NCI-H2171 treated with DMSO at 0.1 percent for 48 hours (cell line): ENCODE measurements around the gene HMCN1.

Source experiments
- DNase-seq: peaks from one replicate; lab custom pipeline; 2025; lab: John Stamatoyannopoulos, UW

HMCN1 gene

DNA sequence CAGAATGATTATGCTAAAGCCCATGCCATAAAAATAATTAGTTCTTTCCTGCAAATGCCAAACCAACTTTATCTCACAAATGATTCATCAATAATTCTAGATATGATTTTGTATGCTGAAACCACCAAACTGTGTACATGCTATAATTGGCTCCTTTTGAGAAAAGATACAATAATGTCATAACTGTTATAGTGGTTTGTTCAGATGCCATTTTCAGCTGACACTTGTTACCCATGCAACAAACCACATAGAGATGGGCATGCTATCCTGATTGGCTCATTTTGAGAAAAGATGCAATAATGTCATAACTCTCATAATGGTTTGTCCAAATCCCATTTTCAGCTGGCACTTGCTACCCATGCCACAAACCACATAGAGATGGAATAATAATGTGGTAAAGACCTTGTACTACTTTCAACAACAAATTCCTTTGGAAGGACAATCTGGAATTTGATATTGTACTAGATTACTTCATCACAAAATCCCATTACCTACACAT is 357.1 kb downstream of the HMCN1 start:
- DNase-seq, result no peak

DNA sequence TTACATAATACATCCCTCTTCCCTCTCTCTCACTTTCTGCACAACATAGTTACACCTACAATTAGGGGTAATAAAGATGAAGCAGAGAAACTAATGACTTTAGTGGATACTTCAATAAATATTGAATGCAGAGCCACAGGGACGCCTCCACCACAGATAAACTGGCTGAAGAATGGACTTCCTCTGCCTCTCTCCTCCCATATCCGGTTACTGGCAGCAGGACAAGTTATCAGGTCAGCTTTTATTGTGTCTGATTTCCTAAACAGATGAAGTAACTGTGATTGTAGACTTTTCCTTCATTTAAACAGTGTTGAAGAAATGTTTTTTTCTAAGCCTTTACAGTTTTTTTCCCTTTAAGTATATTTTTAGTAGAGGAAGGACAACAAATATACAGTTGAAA is 359.2 kb downstream of the HMCN1 start:
- no peak for DNase-seq

DNA sequence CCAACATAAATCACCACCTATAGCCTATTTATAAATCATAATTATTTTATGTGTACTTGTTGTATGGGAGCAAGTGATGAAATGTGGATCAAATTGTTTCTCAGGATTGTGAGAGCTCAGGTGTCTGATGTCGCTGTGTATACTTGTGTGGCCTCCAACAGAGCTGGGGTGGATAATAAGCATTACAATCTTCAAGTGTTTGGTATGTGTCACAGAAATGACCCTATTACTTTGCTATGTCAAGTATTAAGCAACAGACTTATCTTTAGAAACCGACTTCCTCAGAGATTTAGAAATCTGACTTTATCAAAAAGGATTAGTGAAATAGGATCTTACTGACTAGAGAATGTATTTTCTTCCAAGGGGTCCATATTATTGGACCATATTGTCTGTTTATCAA is 360.0 kb downstream of the HMCN1 start:
- no peak for DNase-seq

DNA sequence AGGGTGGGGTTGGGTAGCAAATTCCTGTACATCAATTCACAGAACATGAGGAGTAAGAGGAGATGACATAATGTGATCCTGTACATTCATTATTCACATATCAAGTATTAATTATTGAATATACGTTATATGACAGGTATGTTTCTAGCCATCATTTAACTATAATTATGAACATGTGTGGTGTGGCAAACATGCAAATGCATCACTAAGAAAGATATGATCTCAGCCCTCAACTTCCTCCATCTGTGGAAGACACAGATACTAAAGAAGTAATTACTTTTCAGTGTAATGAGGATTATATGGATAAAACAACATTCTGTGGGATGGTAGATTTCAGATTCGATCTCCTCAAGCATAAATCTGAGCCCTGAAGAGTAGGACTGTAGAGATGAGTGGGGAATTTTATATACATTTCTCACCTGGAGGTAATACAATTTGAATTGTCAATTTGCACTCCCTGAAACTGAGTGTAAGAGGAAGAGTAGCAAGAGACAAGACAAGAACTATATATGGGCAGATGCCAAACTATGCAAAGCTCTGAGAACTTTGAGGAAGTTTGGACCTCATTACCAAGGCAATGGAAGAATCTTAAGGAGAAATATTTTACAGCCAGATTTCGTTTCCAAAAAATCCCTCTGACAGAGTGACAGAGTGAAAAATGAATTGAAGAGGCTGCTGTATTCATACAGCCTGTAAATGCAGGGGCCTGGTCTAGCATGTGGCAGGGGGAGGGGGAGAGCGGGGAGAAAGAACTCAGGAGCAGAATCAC is 365.3 kb downstream of the HMCN1 start:
- DNase-seq, result no peak

DNA sequence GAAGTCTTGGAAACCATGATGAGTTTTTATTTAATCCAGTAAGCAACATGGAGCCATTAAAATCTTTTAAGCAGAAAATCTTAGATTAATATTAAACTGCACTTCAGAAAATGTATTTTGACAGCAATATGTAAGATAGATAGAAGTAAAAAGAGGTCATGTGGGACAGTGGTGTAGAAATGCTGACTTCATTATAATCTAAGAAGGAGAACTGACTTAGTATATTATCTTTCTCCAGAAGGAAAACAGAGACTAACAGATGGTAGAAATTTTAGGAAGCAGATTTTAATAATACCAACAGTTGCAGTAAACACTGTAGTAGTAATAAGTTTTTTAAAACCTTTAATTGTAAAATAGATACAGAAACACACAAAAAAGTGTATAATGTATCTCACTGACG is 367.9 kb downstream of the HMCN1 start:
- DNase-seq, result no peak

DNA sequence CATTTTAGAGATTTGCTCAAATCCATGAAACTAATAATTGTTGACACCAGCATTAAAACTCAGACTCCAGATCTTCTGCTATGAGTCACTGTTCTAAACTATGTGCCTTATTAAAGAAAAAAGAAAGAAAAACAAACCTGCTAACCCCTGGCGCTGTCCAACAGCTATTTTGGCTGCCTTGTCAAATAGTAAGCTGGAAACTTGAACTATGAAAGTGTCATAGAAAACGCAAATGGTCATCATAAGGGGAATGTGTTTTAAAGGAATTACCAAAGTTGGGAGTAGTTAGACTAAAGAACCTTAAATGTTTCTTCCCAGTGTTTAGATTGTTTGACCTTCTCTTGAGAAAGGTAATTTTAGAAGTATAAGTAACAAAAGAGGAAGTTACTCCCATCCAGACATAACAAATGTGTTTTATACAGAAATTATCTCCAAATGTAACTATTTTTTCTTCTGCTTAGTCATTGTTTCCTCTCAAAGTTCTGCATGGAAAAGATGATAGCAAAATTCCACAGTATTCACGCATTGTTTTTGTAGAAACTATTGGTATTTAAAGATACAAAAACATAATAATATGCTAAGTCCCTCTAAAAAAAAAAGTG is 368.5 kb downstream of the HMCN1 start:
- no peak for DNase-seq

DNA sequence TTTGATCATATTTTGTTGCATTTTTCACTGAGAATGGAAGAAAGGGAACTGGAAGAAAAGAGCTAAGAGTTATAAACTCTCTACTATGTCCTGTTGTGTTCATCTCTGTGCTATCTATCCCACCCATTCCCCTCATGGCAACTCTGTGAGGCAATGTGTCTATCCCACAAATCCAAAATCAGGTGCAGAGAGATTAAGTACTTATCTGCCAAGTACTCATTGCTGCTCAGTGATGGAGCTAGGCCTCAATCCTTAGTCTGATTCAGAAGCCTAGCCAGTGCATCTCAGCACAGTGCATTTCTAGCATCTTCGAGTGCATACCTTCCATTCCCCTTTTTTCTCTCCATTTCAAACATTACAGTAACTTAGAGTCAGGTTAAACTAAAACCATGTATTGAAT is 370.3 kb downstream of the HMCN1 start:
- DNase-seq, result no peak

DNA sequence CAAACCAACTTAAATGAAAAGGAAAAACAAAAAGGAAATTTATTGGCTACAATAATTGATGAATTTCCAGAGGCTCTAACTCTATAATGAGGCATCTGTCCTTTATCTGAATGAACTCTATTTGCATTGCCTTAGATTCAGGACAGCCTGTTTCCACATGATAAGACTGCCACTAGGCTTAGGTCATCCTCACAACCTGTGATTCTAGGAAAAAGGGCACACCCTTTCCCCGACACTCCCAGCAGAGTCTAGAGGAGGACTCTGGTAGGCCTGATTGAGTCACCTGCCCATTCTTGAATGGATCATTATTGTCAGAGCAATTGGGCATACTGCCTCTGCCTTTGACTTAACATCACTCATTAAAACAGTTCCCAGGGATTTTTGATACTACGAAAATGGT is 378.1 kb downstream of the HMCN1 start:
- no peak for DNase-seq

DNA sequence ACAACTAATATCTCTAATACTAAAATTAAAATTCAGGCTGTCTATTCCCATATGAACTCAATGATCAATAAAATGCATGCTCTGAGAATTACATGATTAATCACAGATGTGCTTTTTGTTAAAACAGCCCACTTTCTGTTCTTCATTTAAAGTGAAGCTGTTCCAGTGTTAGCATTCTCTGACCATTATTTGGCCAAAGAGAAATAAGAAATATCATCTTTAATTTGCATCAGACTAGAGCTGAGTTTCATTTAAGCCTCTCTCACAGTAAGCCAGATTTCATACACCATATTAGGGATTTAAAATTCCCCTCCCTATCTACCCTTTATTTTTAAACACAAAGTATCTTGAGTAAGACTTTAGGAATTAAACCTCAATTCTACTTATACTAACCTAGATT is 379.3 kb downstream of the HMCN1 start:
- no peak for DNase-seq

DNA sequence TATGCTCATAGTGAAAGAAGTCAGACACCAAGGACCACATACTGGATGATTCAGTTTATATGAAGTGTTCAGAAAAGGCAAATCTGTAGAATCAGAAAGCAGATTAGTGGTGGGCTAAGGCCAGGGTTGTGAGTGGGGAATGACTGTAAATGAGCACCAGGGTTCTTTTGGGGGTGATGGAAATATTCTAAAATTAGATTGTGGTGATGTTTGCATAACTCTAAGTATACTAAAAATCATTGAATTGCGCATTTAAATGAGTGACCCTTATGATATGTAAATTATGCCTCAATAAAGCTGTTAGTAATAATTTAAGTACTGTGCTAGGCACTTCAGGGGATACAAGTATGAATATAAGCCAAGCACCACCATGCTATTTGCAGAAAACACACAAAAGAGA is 384.5 kb downstream of the HMCN1 start:
- no peak for DNase-seq

DNA sequence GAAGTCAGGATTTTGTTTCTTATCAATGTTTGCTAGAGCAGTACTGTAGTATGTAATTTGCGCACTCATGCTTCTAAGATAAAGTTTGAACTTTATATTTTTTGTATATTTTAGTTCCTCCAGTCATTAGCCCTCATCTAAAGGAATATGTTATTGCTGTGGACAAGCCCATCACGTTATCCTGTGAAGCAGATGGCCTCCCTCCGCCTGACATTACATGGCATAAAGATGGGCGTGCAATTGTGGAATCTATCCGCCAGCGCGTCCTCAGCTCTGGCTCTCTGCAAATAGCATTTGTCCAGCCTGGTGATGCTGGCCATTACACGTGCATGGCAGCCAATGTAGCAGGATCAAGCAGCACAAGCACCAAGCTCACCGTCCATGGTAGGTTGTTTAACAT is 388.6 kb downstream of the HMCN1 start:
- no peak for DNase-seq

DNA sequence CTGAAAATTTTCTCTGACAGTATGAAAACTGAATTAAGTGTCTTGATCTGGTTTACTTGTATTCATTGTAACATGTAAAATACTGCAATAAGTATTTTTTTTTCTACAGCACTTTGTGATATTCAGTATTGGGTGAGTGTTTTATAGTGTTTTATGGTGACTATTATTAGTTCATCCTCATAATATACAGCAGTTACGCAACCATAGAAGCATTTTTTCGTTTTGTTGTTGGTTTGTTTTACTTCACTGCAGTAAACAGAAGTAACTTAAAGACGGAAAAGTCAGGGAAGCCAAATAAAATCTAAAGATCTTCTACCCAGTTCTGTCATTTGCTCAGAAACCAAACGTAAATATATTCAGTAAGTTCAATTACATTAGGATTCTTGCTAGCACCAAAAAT is 390.8 kb downstream of the HMCN1 start:
- no peak for DNase-seq

DNA sequence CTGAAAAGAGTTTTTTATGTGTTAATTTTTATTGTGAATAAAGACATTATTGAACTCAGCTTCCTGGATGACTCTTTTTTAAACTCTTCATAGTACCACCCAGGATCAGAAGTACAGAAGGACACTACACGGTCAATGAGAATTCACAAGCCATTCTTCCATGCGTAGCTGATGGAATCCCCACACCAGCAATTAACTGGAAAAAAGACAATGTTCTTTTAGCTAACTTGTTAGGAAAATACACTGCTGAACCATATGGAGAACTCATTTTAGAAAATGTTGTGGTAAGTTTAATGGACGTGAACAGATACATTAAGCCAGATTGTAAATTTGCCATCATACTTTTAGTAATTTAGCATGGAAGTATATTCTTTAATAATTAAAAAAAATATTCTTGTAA is 391.3 kb downstream of the HMCN1 start:
- no peak for DNase-seq

DNA sequence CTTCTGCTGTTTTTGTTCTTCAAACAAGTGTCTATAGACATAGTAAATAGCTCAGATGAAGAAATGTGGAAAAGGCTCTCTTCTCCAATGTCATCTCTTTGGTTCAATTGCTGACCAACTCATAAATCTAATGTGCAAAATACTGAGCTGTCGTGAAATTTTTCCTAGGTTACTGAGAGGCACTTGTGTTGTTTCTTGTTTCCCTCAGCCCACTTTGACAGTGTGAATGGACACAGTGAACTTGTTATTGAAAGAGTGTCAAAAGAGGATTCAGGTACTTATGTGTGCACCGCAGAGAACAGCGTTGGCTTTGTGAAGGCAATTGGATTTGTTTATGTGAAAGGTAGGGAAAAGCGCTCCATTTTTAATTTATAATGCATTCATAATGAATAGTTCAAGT is 395.6 kb downstream of the HMCN1 start:
- DNase-seq, result no peak

DNA sequence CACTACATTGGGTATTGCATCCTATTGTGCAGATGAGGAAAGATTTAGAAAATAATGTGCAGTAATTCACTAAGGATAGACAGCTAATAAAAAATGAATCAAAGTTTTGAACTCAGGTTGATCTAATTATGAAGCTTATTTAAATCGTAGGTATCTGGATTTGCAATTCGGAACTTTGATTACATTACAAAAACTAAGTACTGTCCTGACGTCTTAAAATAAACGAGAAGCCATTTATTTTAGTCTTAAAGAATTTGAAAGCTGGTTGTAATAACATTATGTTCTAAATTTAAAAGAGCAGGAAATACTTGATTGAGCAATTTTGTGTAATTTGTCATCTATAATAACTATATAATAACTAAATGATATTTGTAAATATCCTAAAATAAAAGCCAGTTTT is 404.9 kb downstream of the HMCN1 start:
- DNase-seq, result no peak

DNA sequence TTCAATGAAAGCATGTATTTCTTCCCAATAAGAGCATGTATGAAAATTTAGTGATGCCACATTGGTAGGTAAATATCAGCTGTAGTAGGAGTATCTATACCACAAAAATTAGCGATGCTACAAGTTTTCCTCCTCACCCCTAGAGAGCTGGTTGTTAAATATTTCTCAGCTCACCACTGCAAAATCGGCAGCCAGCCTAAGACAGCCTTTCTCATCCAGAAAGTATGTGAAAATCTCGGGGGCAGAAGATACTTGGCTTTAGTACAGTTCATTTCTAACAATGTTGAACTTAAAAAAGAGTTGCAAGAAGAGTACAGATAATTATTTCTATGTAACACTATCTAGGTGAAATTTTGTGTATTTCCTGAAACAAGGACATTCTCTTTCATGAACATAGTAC is 405.5 kb downstream of the HMCN1 start:
- no peak for DNase-seq

DNA sequence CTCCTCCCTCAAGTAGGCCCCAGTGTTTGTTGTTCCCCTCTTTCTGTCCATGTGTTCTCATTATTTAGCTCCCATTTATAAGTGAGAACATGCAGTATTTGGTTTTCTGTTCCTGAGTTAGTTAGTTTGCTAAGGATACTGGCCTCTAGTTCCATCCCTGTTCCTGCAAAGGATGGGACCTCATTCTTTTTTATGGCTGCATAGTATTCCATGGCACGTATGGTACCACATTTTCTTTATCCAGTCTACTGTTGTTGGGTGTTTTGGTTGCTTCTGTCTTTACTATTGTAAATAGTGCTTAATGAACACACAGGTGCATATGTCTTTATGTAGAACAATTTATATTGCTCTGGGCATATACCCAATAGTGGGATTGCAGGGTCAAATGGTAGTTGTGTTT is 408.0 kb downstream of the HMCN1 start:
- no peak for DNase-seq

DNA sequence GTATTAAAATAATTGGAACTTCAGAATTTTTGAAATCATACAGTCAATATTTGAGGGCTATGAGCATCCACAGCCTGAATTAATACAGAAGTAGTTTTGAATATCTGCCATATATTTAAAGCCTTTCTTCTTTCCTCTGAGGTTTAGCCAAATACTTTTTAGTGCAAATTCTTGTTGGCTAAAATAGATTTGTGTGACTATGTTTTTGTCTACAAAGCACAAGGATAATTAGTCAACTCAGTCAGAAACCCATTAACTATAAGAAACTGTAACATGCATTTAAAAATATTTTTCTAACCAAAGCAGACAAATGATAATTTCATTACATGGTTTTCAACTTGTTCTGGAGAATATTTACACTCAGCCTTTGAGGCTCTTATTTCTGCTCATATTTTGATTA is 408.7 kb downstream of the HMCN1 start:
- DNase-seq, result no peak

DNA sequence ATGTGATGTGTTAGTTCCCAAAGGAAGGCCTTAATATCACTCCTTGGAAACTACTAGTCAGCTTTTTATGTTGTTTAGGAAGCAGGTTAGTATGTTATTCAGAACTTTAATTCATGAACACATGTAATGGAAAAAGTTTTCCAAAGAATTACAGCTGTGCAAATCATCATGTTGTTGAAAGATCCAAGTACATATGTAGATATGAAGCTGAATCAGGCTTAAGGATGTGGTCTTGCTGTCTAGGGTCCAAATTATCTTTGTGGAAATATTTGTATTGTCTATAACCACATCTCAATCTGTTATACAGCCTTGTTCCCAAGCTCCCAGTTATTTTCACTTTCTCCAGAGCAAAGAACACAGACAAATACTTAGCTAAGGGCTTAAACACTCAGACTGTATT is 409.3 kb downstream of the HMCN1 start:
- DNase-seq, result no peak

DNA sequence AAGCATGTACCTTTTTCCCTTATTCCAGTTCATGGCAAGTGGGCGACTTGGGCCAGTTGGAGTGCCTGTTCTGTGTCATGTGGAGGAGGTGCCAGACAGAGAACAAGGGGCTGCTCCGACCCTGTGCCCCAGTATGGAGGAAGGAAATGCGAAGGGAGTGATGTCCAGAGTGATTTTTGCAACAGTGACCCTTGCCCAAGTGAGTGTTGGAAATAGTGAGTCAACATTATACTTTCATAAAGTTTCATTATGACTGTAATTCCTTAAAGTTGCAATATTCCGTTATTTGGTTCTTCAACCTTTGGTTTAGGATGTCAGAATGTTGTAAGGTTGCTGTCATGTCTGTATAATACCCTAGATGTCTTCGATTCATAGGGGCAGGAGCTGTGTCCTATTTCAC is 410.3 kb downstream of the HMCN1 start:
- DNase-seq, result no peak

DNA sequence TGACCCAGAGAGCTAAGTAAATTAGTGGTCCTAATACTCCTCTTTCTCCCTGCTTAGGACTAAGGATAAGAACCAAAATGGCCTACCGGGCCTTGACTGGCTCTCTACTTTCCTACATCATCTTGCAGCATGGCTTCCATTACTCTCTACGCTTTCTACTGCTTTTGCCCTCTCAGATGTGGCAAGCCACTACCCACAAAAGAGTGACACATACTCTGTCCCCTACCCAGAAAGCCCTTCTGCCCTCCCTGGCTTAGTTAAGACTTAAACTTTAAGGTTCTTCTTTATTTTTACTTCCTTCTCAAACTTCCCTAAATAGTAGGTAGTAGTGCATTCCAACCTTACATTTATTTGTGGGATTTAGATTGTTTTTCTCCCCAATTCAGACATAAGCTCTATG is 412.8 kb downstream of the HMCN1 start:
- DNase-seq, result no peak

DNA sequence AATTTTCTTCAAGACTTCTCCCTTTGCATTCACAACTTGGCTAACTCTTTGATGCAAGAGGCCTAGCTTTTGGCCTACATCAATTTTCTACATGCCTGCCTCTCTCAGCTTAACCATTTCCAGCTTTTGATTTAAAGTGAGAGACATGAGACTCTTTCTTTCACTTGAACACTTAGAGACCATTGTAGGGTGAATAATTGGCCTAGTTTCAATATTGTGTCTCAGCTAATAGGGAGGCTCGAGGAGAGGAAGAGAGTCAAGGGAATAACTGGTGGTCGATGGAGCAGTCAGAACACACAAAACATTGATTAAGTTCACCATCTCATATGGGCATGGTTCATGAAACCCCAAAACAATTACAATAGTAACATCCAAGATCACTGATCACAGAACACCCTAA is 415.4 kb downstream of the HMCN1 start:
- DNase-seq, result no peak

DNA sequence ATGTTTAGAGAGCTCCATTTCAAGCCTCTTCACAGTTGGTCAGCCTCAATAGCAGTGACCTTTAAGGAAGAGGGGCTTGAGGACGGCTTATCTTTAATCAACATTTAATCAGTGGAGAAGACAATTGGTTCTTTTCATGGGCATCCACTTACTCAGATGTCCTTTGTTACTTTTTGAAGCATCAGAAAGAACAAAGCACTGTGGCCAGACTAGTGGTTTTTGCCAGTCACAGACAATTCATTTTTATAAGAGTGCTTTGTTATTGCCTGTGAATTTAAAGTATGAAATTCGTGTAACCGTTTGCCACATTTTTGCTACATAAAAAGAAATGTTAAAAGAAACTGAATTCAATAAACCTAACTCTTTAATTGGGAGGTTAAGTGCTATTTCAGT is 418.0 kb downstream of the HMCN1 start:
- no peak for DNase-seq

DNA sequence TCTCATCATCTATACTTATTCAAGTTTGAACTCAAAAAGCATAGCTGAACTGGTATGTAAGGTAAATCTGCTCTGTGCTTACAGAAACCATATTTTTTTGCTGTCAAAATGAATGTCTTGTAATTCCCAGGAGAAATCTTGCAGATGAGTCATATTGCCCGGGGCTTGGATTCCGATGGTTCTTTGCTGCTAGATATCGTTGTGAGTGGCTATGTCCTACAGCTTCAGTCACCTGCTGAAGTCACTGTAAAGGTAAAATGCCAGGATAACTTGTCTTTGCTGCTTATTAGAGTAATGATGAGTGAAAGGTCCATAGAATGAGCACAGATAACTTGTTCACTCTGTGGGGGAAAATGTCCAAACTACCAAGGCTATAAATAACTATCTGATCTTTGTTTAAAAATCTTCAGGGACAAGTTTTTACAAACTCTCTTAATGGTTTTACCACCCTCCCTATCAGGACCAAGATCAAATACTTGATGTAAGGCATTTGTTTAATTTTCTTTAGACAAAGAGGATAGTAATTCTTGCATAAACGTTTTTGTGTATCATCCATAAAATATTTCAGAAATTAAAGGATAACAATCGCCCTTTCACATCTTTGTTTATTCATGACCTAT is 418.5 kb downstream of the HMCN1 start:
- DNase-seq, result no peak
